Dendritic cell treated with granulocyte-macrophage colony-stimulating factor and Interleukin-4, amounts not matched to agents 40 ng/mL and 50 ng/mL, for 4 days (primary cell): ENCODE measurements around the gene CLIP1.
A peak's percentile ranks its signal among the peaks of the same experiment; 100 is the strongest.
"Not testable (repeated sequence)": the region's sequence is repeated elsewhere in the genome, so short reads cannot be mapped to it uniquely, and the experiment has no call there.

ENCODE experiments used
- H3K27ac Mint-ChIP-seq: one replicate; pipeline ENCODE4 v1.8.0; 2022; ENCODE audit warnings: mild to moderate bottlenecking, mixed read lengths
- H3K27me3 Mint-ChIP-seq: one replicate; pipeline ENCODE4 v1.8.0; 2022; ENCODE audit warnings: mild to moderate bottlenecking, mixed read lengths
- H3K36me3 Mint-ChIP-seq: one replicate; pipeline ENCODE4 v1.8.0; 2022; ENCODE audit warnings: low read depth, mixed read lengths
- H3K4me1 Mint-ChIP-seq: one replicate; pipeline ENCODE4 v1.8.0; 2022; ENCODE audit warnings: low read depth, mixed read lengths
- H3K4me3 Mint-ChIP-seq: one replicate; pipeline ENCODE4 v1.8.0; 2022; ENCODE audit warnings: mild to moderate bottlenecking, moderate library complexity, mixed read lengths
- H3K9me3 Mint-ChIP-seq: one replicate; pipeline ENCODE4 v1.8.0; 2022; ENCODE audit warnings: mixed read lengths
- intact Hi-C: fragments of 100-400 bp; cut with micrococcal nuclease; formaldehyde crosslinking; loops from one replicate; pipeline ENCODE4 v1.15.0; 2022

The CLIP1 gene

GRCh38 chr12:122276242-122276641 is 146.2 kb downstream of the CLIP1 start:
- peaks cover 5% of the 10 kb centered on the region for H3K4me1 Mint-ChIP-seq
- H3K27ac Mint-ChIP-seq: no peak overlapping the region
- intact Hi-C loops: no loop called here
- H3K9me3 Mint-ChIP-seq: no peaks in the 10 kb centered on the region
- no peaks in the 10 kb centered on the region for H3K27me3 Mint-ChIP-seq
- H3K36me3 Mint-ChIP-seq: peaks cover 95% of the 10 kb centered on the region
- no peak overlapping the region for H3K4me3 Mint-ChIP-seq

- H3K27me3 Mint-ChIP-seq: no peaks in the 10 kb centered on the region
- no peaks in the 10 kb centered on the region for H3K9me3 Mint-ChIP-seq
- H3K4me3 Mint-ChIP-seq: no peak overlapping the region
- intact Hi-C loops: no loop called here
- H3K4me1 Mint-ChIP-seq: peaks cover 5% of the 10 kb centered on the region
- H3K36me3 Mint-ChIP-seq: peaks cover 95% of the 10 kb centered on the region
- H3K27ac Mint-ChIP-seq: no peak overlapping the region
Measured at GRCh38 chr12:122275459-122275858, 147.0 kb downstream of the CLIP1 start.

- intact Hi-C loops: loop anchor here (1.0 to 5.0 kb wide), 3 partner anchors 39 to 261 kb away; partner anchors contain the start of genes DIABLO, KNTC1 and ZCCHC8
- no peaks in the 10 kb centered on the region for H3K9me3 Mint-ChIP-seq
Measured at GRCh38 chr12:122266230-122266901, 156.1 kb downstream of the CLIP1 start, which contains the start of gene VPS33A. TSS of gene VPS33A (minus strand) at chr12:122266494. CDS start at chr12:122266408, 86 bp downstream.

GRCh38 chr12:122265886-122266229 is 156.6 kb downstream of the CLIP1 start:
- Mint-ChIP-seq H3K27me3 (no peaks in the 10 kb centered on the region), H3K4me3 (peak overlapping the region; percentile 96), H3K36me3 (peaks cover 49% of the 10 kb centered on the region), H3K27ac (peak overlapping the region; percentile 94), H3K9me3 (no peaks in the 10 kb centered on the region), H3K4me1 (peaks cover 5% of the 10 kb centered on the region)
- intact Hi-C loops: loop anchor here (1.0 to 5.0 kb wide), 3 partner anchors 39 to 261 kb away; partner anchors contain the start of genes DIABLO, KNTC1 and ZCCHC8

More at GRCh38 chr12:122266230-122266901, 156.1 kb downstream of the CLIP1 start, which contains the start of gene VPS33A:
- H3K27me3 Mint-ChIP-seq: no peaks in the 10 kb centered on the region
- H3K4me3 Mint-ChIP-seq: peak within 1 kb of the TSS; percentile 96
- peaks cover 49% of the 10 kb centered on the region for H3K36me3 Mint-ChIP-seq
- peaks cover 5% of the 10 kb centered on the region for H3K4me1 Mint-ChIP-seq
- H3K27ac Mint-ChIP-seq: peak within 1 kb of the TSS; percentile 94

GRCh38 chr12:122265476-122265875 is 157.0 kb downstream of the CLIP1 start:
- Mint-ChIP-seq H3K36me3 (peaks cover 49% of the 10 kb centered on the region), H3K4me3 (peak overlapping the region; percentile 96), H3K27ac (peak overlapping the region; percentile 94), H3K4me1 (peaks cover 5% of the 10 kb centered on the region), H3K9me3 (no peaks in the 10 kb centered on the region), H3K27me3 (no peaks in the 10 kb centered on the region)
- intact Hi-C loops: loop anchor here (5.0 kb wide), 1 partner anchor 38 kb away; the partner anchor contains the start of gene DIABLO

- H3K36me3 Mint-ChIP-seq: peaks cover 82% of the 10 kb centered on the region
- H3K27me3 Mint-ChIP-seq, intact Hi-C loops, H3K4me3 Mint-ChIP-seq, H3K9me3 Mint-ChIP-seq, H3K4me1 Mint-ChIP-seq, H3K27ac Mint-ChIP-seq: not testable (repeated sequence)
Measured at GRCh38 chr12:122260735-122261134, 161.7 kb downstream of the CLIP1 start.

GRCh38 chr12:122258939-122259338 is 163.5 kb downstream of the CLIP1 start:
- H3K27me3 Mint-ChIP-seq, H3K4me1 Mint-ChIP-seq, H3K9me3 Mint-ChIP-seq, H3K27ac Mint-ChIP-seq, intact Hi-C loops, H3K4me3 Mint-ChIP-seq: not testable (repeated sequence)
- peaks cover 97% of the 10 kb centered on the region for H3K36me3 Mint-ChIP-seq

- H3K27me3 Mint-ChIP-seq, intact Hi-C loops: not testable (repeated sequence)
- peaks cover 97% of the 10 kb centered on the region for H3K36me3 Mint-ChIP-seq
Measured at GRCh38 chr12:122258462-122258861, 164.0 kb downstream of the CLIP1 start.

GRCh38 chr12:122250536-122250935 is 171.9 kb downstream of the CLIP1 start:
- Mint-ChIP-seq H3K36me3 (peaks cover 90% of the 10 kb centered on the region), H3K4me3 (no peak overlapping the region), H3K9me3 (no peaks in the 10 kb centered on the region), H3K27ac (no peak overlapping the region), H3K27me3 (no peaks in the 10 kb centered on the region), H3K4me1 (no peaks in the 10 kb centered on the region)
- intact Hi-C loops: no loop called here

More at GRCh38 chr12:122258462-122258861, 164.0 kb downstream of the CLIP1 start:
- not testable (repeated sequence) for H3K4me3 Mint-ChIP-seq, H3K9me3 Mint-ChIP-seq, H3K27ac Mint-ChIP-seq, H3K4me1 Mint-ChIP-seq

GRCh38 chr12:122250047-122250446 is 172.4 kb downstream of the CLIP1 start:
- Mint-ChIP-seq H3K36me3 (peaks cover 87% of the 10 kb centered on the region), H3K4me3 (no peak overlapping the region), H3K9me3 (no peaks in the 10 kb centered on the region), H3K27ac (no peak overlapping the region), H3K27me3 (no peaks in the 10 kb centered on the region), H3K4me1 (no peaks in the 10 kb centered on the region)
- intact Hi-C loops: no loop called here

- intact Hi-C loops: no loop called here
- Mint-ChIP-seq H3K4me3 (no peak overlapping the region), H3K27me3 (no peaks in the 10 kb centered on the region), H3K4me1 (no peaks in the 10 kb centered on the region), H3K9me3 (no peaks in the 10 kb centered on the region), H3K36me3 (peaks cover 96% of the 10 kb centered on the region), H3K27ac (no peak overlapping the region)
Measured at GRCh38 chr12:122245553-122245952, 176.9 kb downstream of the CLIP1 start.

- intact Hi-C loops: no loop called here
- Mint-ChIP-seq H3K36me3 (peaks cover 96% of the 10 kb centered on the region), H3K4me1 (no peaks in the 10 kb centered on the region), H3K27me3 (no peaks in the 10 kb centered on the region), H3K4me3 (no peak overlapping the region), H3K27ac (no peak overlapping the region), H3K9me3 (no peaks in the 10 kb centered on the region)
Measured at GRCh38 chr12:122244565-122245371, 177.7 kb downstream of the CLIP1 start.

GRCh38 chr12:122243965-122244364 is 178.5 kb downstream of the CLIP1 start:
- Mint-ChIP-seq H3K27ac (no peak overlapping the region), H3K9me3 (no peaks in the 10 kb centered on the region), H3K4me3 (no peak overlapping the region), H3K4me1 (no peaks in the 10 kb centered on the region), H3K36me3 (peaks cover 96% of the 10 kb centered on the region), H3K27me3 (no peaks in the 10 kb centered on the region)
- intact Hi-C loops: no loop called here

GRCh38 chr12:122238861-122239260 is 183.6 kb downstream of the CLIP1 start:
- no peaks in the 10 kb centered on the region for H3K4me1 Mint-ChIP-seq
- no peak overlapping the region for H3K27ac Mint-ChIP-seq
- peaks cover 93% of the 10 kb centered on the region for H3K36me3 Mint-ChIP-seq
- no peaks in the 10 kb centered on the region for H3K9me3 Mint-ChIP-seq
- intact Hi-C loops: no loop called here
- H3K27me3 Mint-ChIP-seq: no peaks in the 10 kb centered on the region
- H3K4me3 Mint-ChIP-seq: no peak overlapping the region
